Esophagus muscularis mucosa (tissue), 4 donors: ENCODE measurements around the gene EIF4E2. TPM values are rescaled to one million over a fixed set of nuclear protein-coding genes. Genes with fewer than 3 reads are reported as not detected.

Source experiments
- DNase-seq: peaks from one replicate; pipeline ENCODE4 v3.0.0-alpha.2; 2017; ENCODE audit errors: extremely low spot score
- H3K27ac ChIP-seq, 4 donors: fragments of 200-600 bp; sonication (generic); replicated peaks in 1 of 4; 1 replicate in 3 of 4; 2 replicates in 1 of 4; pipeline ENCODE4 v1.5.1; 2016 to 2019; ENCODE audit warnings: mild to moderate bottlenecking in 1 of 4
- H3K27me3 ChIP-seq, 4 donors: fragments of 200-600 bp; sonication (generic); one replicate each; pipeline versions ENCODE4 v1.5.1 to v1.6.0; 2016 to 2019
- H3K36me3 ChIP-seq, 4 donors: fragments of 200-600 bp; sonication (generic); one replicate each; pipeline ENCODE4 v1.5.1; 2016 to 2019
- H3K4me1 ChIP-seq, 4 donors: fragments of 200-600 bp; sonication (generic); one replicate each; pipeline ENCODE4 v1.5.1; 2016 to 2019
- H3K4me3 ChIP-seq, 4 donors: fragments of 200-600 bp; sonication (generic); 1 replicate in 2 of 4; 2 replicates in 2 of 4; pipeline ENCODE4 v1.5.1; 2016 to 2019; ENCODE audit warnings: mild to moderate bottlenecking in 4 of 4, moderate library complexity in 1 of 4
- H3K9me3 ChIP-seq, 4 donors: fragments of 200-600 bp; sonication (generic); 1 replicate in 3 of 4; 2 replicates in 1 of 4; pipeline ENCODE4 v1.5.1; 2016 to 2019
- EP300 ChIP-seq: sonication (generic); formaldehyde crosslinking; IDR thresholded peaks from one replicate; pipeline ENCODE4 v1.6.1; 2017; ENCODE audit warnings: antibody characterized with exemption
- POLR2A ChIP-seq: fragments of 450-650 bp; IDR thresholded peaks from one replicate; pipeline ENCODE4 v1.6.1; 2017; ENCODE audit warnings: antibody characterized with exemption, moderate library complexity, mild to moderate bottlenecking, low read depth
- POLR2AphosphoS5 ChIP-seq, 2 donors: sonication (generic); formaldehyde crosslinking; IDR thresholded peaks; one replicate each; pipeline ENCODE4 v1.6.1; 2017; ENCODE audit warnings: antibody characterized with exemption in 2 of 2
- WGBS: methylation state at CpG from one replicate; pipeline ENCODE4 v1.1.5; 2018; 5-methylcytosine and 5-hydroxymethylcytosine counted together
- intact Hi-C: fragments of 100-400 bp; cut with DNase I; formaldehyde crosslinking; loops from one replicate; pipeline ENCODE4 v1.15.1; 2023
- total RNA-seq, 4 donors: library from RNA; depleted of rRNA; stranded (reverse); fragments of >200 nt; gene quantifications; one replicate each; pipeline versions ENCODE4 v1.1.0 to v1.2.1, GENCODE V29; 2016
- TF ChIP-seq, protein P1 (sequence below), 3 experiments: fragments of 200-600 bp in 2 of 3; fragments of 450-650 bp in 1 of 3; sonication (generic) in 2 of 3; IDR thresholded peaks; one replicate each; pipeline ENCODE4 v1.5.1; 2017 to 2019; ENCODE audit warnings: antibody characterized with exemption in 3 of 3, mild to moderate bottlenecking in 2 of 3, moderate library complexity in 1 of 3

The EIF4E2 gene
- total RNA-seq, 4 donors from 2014 or later, result 37.0 to 55.8 (median 44.2) TPM

DNA sequence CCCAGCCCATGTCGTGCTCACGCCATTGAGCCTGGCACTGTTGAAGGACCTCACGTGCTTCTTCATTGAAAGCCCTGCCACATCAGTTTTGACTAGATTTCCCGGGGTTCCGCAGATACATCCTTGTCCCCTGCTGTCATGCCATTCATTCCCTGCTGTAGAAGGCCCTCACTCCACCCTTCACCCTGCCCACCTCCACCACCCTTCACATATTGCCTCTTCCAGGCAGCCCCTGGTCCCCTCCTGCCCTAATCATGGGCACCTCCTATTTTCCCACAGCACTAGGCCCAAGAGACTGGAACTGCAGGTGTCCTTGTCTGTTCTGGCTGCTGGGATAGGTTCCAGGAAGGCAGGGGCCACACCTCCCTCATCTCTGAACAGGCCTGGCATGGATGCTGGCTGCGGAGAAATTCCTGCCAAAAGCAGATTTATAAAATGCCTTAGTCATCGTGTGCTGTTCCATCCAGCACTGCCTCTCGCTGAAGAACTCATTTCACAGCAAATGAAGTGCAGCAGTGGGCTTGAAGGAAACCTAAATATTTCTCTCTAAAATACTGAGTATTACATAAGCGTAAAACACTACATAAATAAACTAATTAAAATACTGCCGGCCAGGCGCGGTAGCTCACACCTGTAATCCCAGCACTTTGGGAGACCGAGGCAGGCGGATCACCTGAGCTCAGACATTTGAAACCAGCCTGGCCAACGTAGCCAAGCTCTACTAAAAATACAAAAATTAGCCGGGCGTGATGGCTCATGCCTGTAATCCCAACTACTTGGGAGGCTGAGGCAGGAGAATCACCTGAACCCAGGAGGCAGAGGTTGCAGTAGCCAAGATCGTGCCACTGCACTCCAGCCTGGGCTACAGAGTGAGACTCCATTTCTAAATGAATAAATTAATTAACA is 38.4 kb downstream of the EIF4E2 start:
- WGBS, result 61% methylated on average over 18 of the region's 18 CpGs
- peak; percentile 56 to 59 for TF ChIP-seq POLR2AphosphoS5 (IDR thresholded peaks at IDR 0.05)
- TF ChIP-seq EP300, result no peak
- peaks cover 0 to 8% (median 2%) of the 10 kb centered on the region in 4 donors for H3K36me3 ChIP-seq
- peak overlapping the region; percentile 67 to 81 (median 78) for H3K27ac ChIP-seq
- H3K4me3 ChIP-seq, result no peak overlapping the region
- intact Hi-C loops, result no loop called here
- H3K27me3 ChIP-seq, result no peaks in the 10 kb centered on the region
- no peak for DNase-seq
- H3K9me3 ChIP-seq, result no peaks in the 10 kb centered on the region
- H3K4me1 ChIP-seq, result peaks cover 13 to 33% (median 30%) of the 10 kb centered on the region in 4 donors

DNA sequence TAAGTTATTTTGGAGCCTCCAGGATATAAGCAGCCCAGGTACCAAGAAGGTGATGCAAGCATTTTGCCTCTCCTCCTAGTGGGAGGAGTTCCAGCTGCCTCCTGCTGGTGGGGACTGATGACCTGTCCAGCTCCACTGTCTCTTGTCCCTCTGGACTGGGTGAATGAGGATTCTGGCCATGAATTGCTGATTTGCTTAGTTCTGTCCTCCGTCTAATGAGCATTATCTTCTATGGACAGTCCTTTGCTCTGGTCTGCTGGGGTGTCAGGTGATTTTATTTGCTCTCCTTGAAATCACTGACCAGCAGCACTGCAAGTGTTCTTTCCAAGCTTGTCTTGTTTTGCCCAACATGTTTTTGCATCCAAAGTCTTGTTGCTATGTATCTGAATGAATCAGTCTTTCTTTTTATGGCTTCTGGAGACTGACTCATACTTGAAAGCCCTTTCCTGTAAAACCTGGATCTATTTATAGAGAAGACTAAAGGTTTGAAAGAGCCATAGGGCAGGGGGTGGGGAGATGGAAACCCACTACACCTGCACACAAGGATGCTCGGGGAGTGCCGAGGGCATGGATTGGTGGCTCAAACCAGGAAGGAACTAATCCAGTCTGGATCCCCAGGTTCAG is 42.4 kb downstream of the EIF4E2 start:
- TF ChIP-seq, protein P1, sequence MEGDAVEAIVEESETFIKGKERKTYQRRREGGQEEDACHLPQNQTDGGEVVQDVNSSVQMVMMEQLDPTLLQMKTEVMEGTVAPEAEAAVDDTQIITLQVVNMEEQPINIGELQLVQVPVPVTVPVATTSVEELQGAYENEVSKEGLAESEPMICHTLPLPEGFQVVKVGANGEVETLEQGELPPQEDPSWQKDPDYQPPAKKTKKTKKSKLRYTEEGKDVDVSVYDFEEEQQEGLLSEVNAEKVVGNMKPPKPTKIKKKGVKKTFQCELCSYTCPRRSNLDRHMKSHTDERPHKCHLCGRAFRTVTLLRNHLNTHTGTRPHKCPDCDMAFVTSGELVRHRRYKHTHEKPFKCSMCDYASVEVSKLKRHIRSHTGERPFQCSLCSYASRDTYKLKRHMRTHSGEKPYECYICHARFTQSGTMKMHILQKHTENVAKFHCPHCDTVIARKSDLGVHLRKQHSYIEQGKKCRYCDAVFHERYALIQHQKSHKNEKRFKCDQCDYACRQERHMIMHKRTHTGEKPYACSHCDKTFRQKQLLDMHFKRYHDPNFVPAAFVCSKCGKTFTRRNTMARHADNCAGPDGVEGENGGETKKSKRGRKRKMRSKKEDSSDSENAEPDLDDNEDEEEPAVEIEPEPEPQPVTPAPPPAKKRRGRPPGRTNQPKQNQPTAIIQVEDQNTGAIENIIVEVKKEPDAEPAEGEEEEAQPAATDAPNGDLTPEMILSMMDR (IDR thresholded peaks at IDR 0.05), result no peak
- TF ChIP-seq EP300 (no peak), POLR2AphosphoS5 (IDR thresholded peaks at IDR 0.05) (peak; percentile 30 to 42)
- Histone ChIP-seq H3K36me3 (no peaks in the 10 kb centered on the region), H3K27me3 (no peaks in the 10 kb centered on the region), H3K4me3 (no peak overlapping the region), H3K4me1 (peaks cover 13 to 33% (median 30%) of the 10 kb centered on the region in 4 donors), H3K9me3 (no peaks in the 10 kb centered on the region), H3K27ac (peak overlapping the region; percentile 59 to 64 (median 60))
- intact Hi-C loops, result no loop called here
- no peak for DNase-seq
- 72% methylated on average over 3 of the region's 3 CpGs for WGBS

DNA sequence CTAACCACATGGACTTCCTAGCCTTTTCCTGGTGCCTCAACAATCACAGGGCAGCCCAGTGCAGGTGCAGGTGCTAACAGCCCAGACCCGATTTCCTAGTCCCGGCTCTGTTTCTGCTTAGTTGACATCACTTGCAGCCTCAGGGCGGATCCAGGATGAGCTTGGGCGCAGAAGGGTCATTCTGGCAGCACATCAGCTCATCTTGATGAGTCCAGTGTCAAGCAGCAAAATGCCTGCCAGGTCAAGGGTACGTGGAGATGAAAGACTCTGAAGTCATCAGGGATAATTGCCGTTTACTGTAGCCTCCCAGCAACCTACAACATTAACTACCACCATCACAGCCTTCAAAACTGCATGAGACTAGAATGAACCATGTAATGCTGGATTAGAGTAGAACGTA is 43.5 kb downstream of the EIF4E2 start:
- WGBS, result 82% methylated on average over 6 of the region's 7 CpGs
- no peak overlapping the region for H3K27ac ChIP-seq
- intact Hi-C loops, result no loop called here

DNA sequence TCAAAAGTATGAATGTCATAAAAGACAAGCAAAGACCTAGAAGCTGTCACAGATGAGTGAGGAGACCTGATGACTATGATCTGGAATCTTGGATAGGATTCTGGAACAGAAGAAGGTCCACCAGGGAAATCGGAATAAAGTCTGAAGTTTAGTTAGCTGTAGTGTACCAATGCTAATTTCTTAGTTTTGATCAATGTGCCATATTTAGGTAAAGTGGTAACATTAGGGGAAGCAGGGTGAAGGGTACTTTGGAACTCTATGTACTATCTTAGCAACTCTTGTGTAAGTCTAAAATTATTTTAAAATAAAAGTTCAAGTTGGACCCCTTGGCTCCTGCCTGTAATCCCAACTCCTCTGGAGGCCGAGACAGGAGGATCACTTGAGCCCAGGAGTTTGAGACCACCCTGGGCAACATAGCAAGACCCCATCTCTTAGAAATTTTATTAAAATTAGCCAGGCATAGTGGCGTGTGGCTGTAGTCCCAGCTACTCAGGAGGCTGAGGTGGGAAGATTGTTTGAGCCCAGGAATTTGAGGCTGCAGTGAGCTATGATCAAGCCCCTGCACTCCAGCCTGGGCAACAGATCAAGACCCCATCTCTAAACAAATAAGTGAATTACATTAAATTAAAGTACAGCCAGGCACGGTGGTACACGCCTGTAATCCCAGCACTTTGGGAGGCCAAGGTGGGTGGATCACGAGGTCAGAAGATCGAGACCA is 47.0 kb downstream of the EIF4E2 start:
- intact Hi-C loops, result no loop called here
- H3K4me1 ChIP-seq, result peaks cover 6 to 14% (median 11%) of the 10 kb centered on the region in 4 donors
- H3K9me3 ChIP-seq, result no peaks in the 10 kb centered on the region
- no peak overlapping the region for H3K4me3 ChIP-seq
- 78% methylated on average over 7 of the region's 7 CpGs for WGBS
- no peaks in the 10 kb centered on the region for H3K27me3 ChIP-seq
- no peak for DNase-seq
- H3K27ac ChIP-seq, result no peak overlapping the region
- TF ChIP-seq, protein P1 (IDR thresholded peaks at IDR 0.05), result no peak
- TF ChIP-seq POLR2AphosphoS5 (IDR thresholded peaks at IDR 0.05) (no peak), POLR2A (no peak), EP300 (no peak)
- no peaks in the 10 kb centered on the region for H3K36me3 ChIP-seq

More for the DNA sequence above, 43.5 kb downstream of the EIF4E2 start:
- H3K36me3 ChIP-seq, result no peaks in the 10 kb centered on the region
- H3K4me3 ChIP-seq, result no peak overlapping the region
- H3K4me1 ChIP-seq, result peaks cover 10 to 24% (median 21%) of the 10 kb centered on the region in 4 donors
- no peaks in the 10 kb centered on the region for H3K9me3 ChIP-seq
- no peak for DNase-seq
- TF ChIP-seq POLR2AphosphoS5 (IDR thresholded peaks at IDR 0.05), result no peak
- TF ChIP-seq, protein P1 (IDR thresholded peaks at IDR 0.05), result no peak
- no peak for TF ChIP-seq EP300
- H3K27me3 ChIP-seq, result no peaks in the 10 kb centered on the region

DNA sequence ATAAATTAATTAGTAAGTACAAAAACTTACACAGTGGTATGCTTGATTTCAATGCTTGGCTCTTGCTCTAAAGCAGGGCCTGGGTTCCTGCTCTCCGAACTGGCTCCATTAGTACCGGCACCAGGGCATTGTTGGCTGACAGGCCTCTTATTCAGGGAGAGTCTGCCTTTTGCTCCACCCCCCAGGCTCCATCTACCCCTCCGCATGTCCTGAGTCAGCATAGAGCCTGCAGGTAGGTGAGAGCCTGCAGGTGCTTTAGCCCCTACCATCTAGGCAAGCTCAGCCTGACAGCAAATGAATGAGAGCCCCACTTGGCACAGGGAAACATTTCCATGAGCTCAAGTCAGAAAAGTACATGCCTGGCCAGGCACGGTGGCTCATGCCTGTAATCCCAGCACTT is 47.8 kb downstream of the EIF4E2 start:
- WGBS, result 89% methylated on average over 4 of the region's 4 CpGs
- no peak for DNase-seq

More for the DNA sequence above, 47.8 kb downstream of the EIF4E2 start:
- H3K27me3 ChIP-seq, result no peaks in the 10 kb centered on the region
- no peaks in the 10 kb centered on the region for H3K36me3 ChIP-seq
- TF ChIP-seq EP300 (no peak), POLR2A (no peak)
- TF ChIP-seq, protein P1 (IDR thresholded peaks at IDR 0.05), result no peak
- H3K4me3 ChIP-seq, result no peak overlapping the region
- no peaks in the 10 kb centered on the region for H3K9me3 ChIP-seq
- no peak overlapping the region for H3K27ac ChIP-seq
- H3K4me1 ChIP-seq, result peaks cover 0 to 7% (median 3%) of the 10 kb centered on the region in 4 donors
- intact Hi-C loops, result no loop called here
